Astrocyte (in vitro differentiated cells and primary cell): ENCODE results near the gene GAR1. TPM values are rescaled to one million over a fixed set of nuclear protein-coding genes. Genes with fewer than 3 reads are reported as not detected.

ENCODE experiments used
- DNase-seq: peaks from one replicate; pipeline ENCODE4 v3.0.0-alpha.2; 2010; ENCODE audit warnings: low read depth
- FAIRE-seq: peaks from 2 replicates; lab custom pipeline; 2011; peaks lifted over from hg19 to GRCh38; lab: Jason Lieb, UNC
- H2AFZ ChIP-seq: 2 replicates; pipeline ENCODE4 v1.6.0; 2012; ENCODE audit warnings: low read depth, low read length, inconsistent platforms
- H3K27ac ChIP-seq: 2 replicates; pipeline ENCODE4 v1.5.1; 2011; ENCODE audit warnings: low read depth, low read length, inconsistent platforms
- H3K27me3 ChIP-seq: 2 replicates; pipeline ENCODE4 v1.6.0; 2011; ENCODE audit warnings: low read length, inconsistent platforms; ENCODE audit not compliant: insufficient read depth
- H3K36me3 ChIP-seq: 2 replicates; pipeline ENCODE4 v1.5.1; 2011; ENCODE audit warnings: low read length, inconsistent platforms; ENCODE audit not compliant: insufficient read depth
- H3K4me1 ChIP-seq: 2 replicates; pipeline ENCODE4 v1.5.1; 2011; ENCODE audit warnings: low read length, inconsistent platforms; ENCODE audit not compliant: insufficient read depth
- H3K4me2 ChIP-seq: 2 replicates; pipeline ENCODE4 v1.6.0; 2012; ENCODE audit warnings: low read length, inconsistent platforms
- H3K4me3 ChIP-seq: 2 replicates; pipeline ENCODE4 v1.5.1; 2011; ENCODE audit warnings: low read depth, mild to moderate bottlenecking, low read length, inconsistent platforms; ENCODE audit not compliant: insufficient read depth
- H3K79me2 ChIP-seq: 2 replicates; pipeline ENCODE4 v1.6.0; 2012; ENCODE audit warnings: mild to moderate bottlenecking, low read length, inconsistent platforms; ENCODE audit not compliant: insufficient read depth
- H3K9ac ChIP-seq: 2 replicates; pipeline ENCODE4 v1.6.0; 2012; ENCODE audit warnings: mild to moderate bottlenecking, low read length, inconsistent platforms
- H3K9me3 ChIP-seq: 2 replicates; pipeline ENCODE4 v1.5.1; 2012; ENCODE audit warnings: low read depth, mild to moderate bottlenecking, low read length, inconsistent platforms; ENCODE audit not compliant: insufficient read depth
- H4K20me1 ChIP-seq: 2 replicates; pipeline ENCODE4 v1.6.0; 2012; ENCODE audit warnings: low read length, inconsistent platforms; ENCODE audit not compliant: insufficient read depth
- H3K27ac Mint-ChIP-seq: one replicate; pipeline ENCODE4 v1.8.0; 2021; ENCODE audit warnings: mild to moderate bottlenecking, mixed read lengths; ENCODE audit not compliant: unreplicated experiment
- H3K27me3 Mint-ChIP-seq: one replicate; pipeline ENCODE4 v1.8.0; 2021; ENCODE audit warnings: low read depth, mixed read lengths; ENCODE audit not compliant: unreplicated experiment
- H3K36me3 Mint-ChIP-seq: one replicate; pipeline ENCODE4 v1.8.0; 2021; ENCODE audit warnings: low read depth, mixed read lengths; ENCODE audit not compliant: unreplicated experiment
- H3K4me1 Mint-ChIP-seq: one replicate; pipeline ENCODE4 v1.8.0; 2021; ENCODE audit warnings: low read depth, mixed read lengths; ENCODE audit not compliant: unreplicated experiment
- H3K4me3 Mint-ChIP-seq: one replicate; pipeline ENCODE4 v1.8.0; 2021; ENCODE audit warnings: mild to moderate bottlenecking, moderate library complexity, mixed read lengths; ENCODE audit not compliant: unreplicated experiment
- H3K9me3 Mint-ChIP-seq: one replicate; pipeline ENCODE4 v1.8.0; 2021; ENCODE audit warnings: mild to moderate bottlenecking, mixed read lengths; ENCODE audit not compliant: unreplicated experiment
- EZH2 ChIP-seq: IDR thresholded peaks from 2 replicates; pipeline ENCODE4 v1.6.1; 2012; ENCODE audit warnings: mild to moderate bottlenecking, low read length, inconsistent platforms; ENCODE audit not compliant: insufficient read depth
- total RNA-seq: library from RNA; stranded (reverse); gene quantifications from 2 replicates; pipeline ENCODE4 v1.2.1, GENCODE V29; 2021
- TF ChIP-seq, protein P1 (sequence below): IDR thresholded peaks from 2 replicates; pipeline ENCODE4 v1.5.1; 2011; ENCODE audit warnings: low read depth, mild to moderate bottlenecking, inconsistent platforms, low read length, moderate library complexity; ENCODE audit not compliant: insufficient read depth

Gene GAR1
- total RNA-seq, 1 donor from 2014 or later = 26.5 TPM

DNA sequence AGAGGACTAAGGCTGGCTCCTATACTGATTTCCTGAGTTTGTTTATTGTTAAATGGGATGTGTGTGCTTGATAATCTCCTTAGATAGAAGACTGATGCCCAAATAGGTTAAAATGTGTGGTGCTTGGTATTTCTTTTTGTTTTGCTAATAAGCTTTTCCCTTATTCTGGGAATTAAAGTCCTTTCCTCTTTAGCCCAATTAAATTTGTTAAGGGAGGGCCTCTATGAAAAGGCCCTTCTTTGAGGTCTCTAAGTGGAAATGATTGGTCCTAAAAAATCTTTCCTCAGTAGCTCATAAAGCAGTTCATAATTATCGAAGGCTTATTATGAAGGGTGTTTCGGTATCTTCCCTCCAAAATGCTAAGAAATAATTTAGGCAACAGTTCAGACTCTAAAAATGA, 12.1 kb downstream of the GAR1 start, which contains the start of gene RRH:
RRH (plus strand) TSS at position 301 of the 400 bp plus-strand sequence; CDS start at position 357, 56 bp downstream.
- Histone ChIP-seq H3K79me2 (peaks cover 3% of the 10 kb centered on the region), H3K27me3 (no peaks in the 10 kb centered on the region), H4K20me1 (peaks cover 4% of the 10 kb centered on the region), H3K4me1 (no peaks in the 10 kb centered on the region), H2AFZ (no peak within 1 kb of the TSS), H3K4me2 (no peak within 1 kb of the TSS), H3K9me3 (no peaks in the 10 kb centered on the region), H3K36me3 (peaks cover 22% of the 10 kb centered on the region), H3K27ac (no peak within 1 kb of the TSS), H3K4me3 (no peak within 1 kb of the TSS), H3K9ac (no peak within 1 kb of the TSS)
- H3K4me1 Mint-ChIP-seq = no peaks in the 10 kb centered on the region
- FAIRE-seq (no peak), DNase-seq (no peak)
- H3K36me3 Mint-ChIP-seq = no peaks in the 10 kb centered on the region
- no peak within 1 kb of the TSS for H3K27ac Mint-ChIP-seq
- TF ChIP-seq EZH2 = no peak
- no peak within 1 kb of the TSS for H3K4me3 Mint-ChIP-seq
- H3K27me3 Mint-ChIP-seq = no peaks in the 10 kb centered on the region
- H3K9me3 Mint-ChIP-seq = no peaks in the 10 kb centered on the region

- Histone ChIP-seq H3K4me3 (no peak overlapping the region), H3K9me3 (no peaks in the 10 kb centered on the region), H3K79me2 (no peaks in the 10 kb centered on the region), H4K20me1 (no peaks in the 10 kb centered on the region), H3K27me3 (no peaks in the 10 kb centered on the region), H3K9ac (no peak overlapping the region), H3K4me2 (no peak overlapping the region), H3K27ac (no peak overlapping the region), H3K4me1 (no peaks in the 10 kb centered on the region), H3K36me3 (no peaks in the 10 kb centered on the region), H2AFZ (no peak overlapping the region)
- Mint-ChIP-seq H3K4me1 (no peaks in the 10 kb centered on the region), H3K27ac (no peak overlapping the region), H3K27me3 (no peaks in the 10 kb centered on the region), H3K4me3 (no peak overlapping the region), H3K36me3 (no peaks in the 10 kb centered on the region), H3K9me3 (no peaks in the 10 kb centered on the region)
- TF ChIP-seq, protein P1, sequence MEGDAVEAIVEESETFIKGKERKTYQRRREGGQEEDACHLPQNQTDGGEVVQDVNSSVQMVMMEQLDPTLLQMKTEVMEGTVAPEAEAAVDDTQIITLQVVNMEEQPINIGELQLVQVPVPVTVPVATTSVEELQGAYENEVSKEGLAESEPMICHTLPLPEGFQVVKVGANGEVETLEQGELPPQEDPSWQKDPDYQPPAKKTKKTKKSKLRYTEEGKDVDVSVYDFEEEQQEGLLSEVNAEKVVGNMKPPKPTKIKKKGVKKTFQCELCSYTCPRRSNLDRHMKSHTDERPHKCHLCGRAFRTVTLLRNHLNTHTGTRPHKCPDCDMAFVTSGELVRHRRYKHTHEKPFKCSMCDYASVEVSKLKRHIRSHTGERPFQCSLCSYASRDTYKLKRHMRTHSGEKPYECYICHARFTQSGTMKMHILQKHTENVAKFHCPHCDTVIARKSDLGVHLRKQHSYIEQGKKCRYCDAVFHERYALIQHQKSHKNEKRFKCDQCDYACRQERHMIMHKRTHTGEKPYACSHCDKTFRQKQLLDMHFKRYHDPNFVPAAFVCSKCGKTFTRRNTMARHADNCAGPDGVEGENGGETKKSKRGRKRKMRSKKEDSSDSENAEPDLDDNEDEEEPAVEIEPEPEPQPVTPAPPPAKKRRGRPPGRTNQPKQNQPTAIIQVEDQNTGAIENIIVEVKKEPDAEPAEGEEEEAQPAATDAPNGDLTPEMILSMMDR = no peak
- TF ChIP-seq EZH2 = no peak
- DNase-seq (no peak), FAIRE-seq (no peak)
These were observed 18.2 kb downstream of the GAR1 start for GRCh38 chr4:109833756-109834155.

DNA sequence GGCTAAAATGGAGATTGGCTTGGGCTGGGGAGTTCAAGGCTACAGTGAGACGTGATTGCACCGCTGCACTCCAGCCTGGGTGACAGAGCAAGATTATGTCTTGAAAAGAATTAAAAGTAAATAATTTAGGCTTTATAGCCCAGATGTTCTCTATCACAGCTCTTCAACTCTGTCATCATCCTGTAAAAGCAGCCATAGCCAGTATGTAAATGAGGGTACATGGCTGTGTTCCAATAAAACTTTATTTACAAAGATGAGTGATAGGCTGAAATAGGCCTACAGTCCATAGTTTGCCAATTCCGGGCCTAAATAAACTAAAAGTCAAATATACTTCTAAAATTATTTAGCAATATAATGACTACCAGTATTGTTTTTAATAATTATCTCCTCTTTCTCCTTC, 21.4 kb downstream of the GAR1 start:
- Histone ChIP-seq H3K79me2 (no peaks in the 10 kb centered on the region), H3K4me3 (no peak overlapping the region), H3K4me2 (no peak overlapping the region), H3K4me1 (no peaks in the 10 kb centered on the region), H3K27me3 (no peaks in the 10 kb centered on the region), H3K36me3 (no peaks in the 10 kb centered on the region), H3K27ac (no peak overlapping the region), H2AFZ (no peak overlapping the region), H4K20me1 (no peaks in the 10 kb centered on the region), H3K9me3 (no peaks in the 10 kb centered on the region), H3K9ac (no peak overlapping the region)
- Mint-ChIP-seq H3K4me1 (no peaks in the 10 kb centered on the region), H3K9me3 (no peaks in the 10 kb centered on the region), H3K4me3 (no peak overlapping the region), H3K27ac (no peak overlapping the region), H3K36me3 (no peaks in the 10 kb centered on the region), H3K27me3 (no peaks in the 10 kb centered on the region)
- TF ChIP-seq EZH2 = no peak
- TF ChIP-seq, protein P1 = no peak
- DNase-seq (no peak), FAIRE-seq (no peak)
